ENCODE results near the gene AAGAB.

DNA sequence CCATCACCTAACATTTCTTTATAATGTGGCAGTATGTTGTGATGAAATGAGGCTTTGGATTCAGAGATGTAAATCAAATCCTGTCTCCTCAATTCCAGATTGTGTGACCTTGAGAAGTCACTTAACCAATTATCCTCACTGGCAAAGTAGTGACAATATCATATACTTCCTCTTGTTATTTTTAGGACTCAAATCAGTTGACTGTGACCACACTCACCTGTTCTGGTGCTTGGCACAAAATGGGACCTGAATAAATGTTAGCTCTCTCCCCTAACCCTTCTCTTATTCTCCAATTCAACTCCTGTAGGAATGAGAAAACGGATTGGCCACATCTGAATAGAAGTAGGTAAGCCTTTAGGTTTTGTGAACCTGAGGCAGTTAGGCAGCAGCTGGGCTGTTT, 42.2 kb upstream of the AAGAB start:
- TF ChIP-seq, protein P1, sequence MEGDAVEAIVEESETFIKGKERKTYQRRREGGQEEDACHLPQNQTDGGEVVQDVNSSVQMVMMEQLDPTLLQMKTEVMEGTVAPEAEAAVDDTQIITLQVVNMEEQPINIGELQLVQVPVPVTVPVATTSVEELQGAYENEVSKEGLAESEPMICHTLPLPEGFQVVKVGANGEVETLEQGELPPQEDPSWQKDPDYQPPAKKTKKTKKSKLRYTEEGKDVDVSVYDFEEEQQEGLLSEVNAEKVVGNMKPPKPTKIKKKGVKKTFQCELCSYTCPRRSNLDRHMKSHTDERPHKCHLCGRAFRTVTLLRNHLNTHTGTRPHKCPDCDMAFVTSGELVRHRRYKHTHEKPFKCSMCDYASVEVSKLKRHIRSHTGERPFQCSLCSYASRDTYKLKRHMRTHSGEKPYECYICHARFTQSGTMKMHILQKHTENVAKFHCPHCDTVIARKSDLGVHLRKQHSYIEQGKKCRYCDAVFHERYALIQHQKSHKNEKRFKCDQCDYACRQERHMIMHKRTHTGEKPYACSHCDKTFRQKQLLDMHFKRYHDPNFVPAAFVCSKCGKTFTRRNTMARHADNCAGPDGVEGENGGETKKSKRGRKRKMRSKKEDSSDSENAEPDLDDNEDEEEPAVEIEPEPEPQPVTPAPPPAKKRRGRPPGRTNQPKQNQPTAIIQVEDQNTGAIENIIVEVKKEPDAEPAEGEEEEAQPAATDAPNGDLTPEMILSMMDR (IDR thresholded peaks at IDR 0.05; ENCODE audit: poor library complexity, severe bottlenecking): no peak
- no peak for TF ChIP-seq POLR2AphosphoS5 (IDR thresholded peaks at IDR 0.05)
- no peak for TF ChIP-seq EP300 (conservative IDR thresholded peaks at IDR 0.05; ENCODE audit: poor library complexity, severe bottlenecking)

Measured in neural cell (in vitro differentiated cells).